HCT116 (cell line): ENCODE data around the gene SLCO1A2. TPM values are rescaled to one million over a fixed set of nuclear protein-coding genes. Genes with fewer than 3 reads are reported as not detected.

ENCODE experiments used
- ATAC-seq: fragments of 200-7000 bp; cut with Tn5 transposase; 2 replicates; pipeline ENCODE4 v1.9.1; 2020; ENCODE audit warnings: mild to moderate bottlenecking, moderate library complexity
- BruUV-seq: library from RNA; stranded (reverse); fragments of 400-500 nt; replicated peaks from 2 replicates; lab custom pipeline; 2021; lab: Mats Ljungman, UMichigan
- CTCF ChIA-PET: fragments of 300-600 bp; sonication (Branson Sonifier 250); formaldehyde crosslinking; loops from one replicate; lab custom pipeline; 2021; ENCODE audit warnings: antibody characterized with exemption; lab: Charles Lee
- POLR2A ChIA-PET: fragments of 300-600, 350-600 bp; sonication (Branson Sonifier 250); formaldehyde crosslinking; loops from one replicate; lab custom pipeline; 2021; ENCODE audit warnings: antibody characterized with exemption; lab: Charles Lee
- RAD21 ChIA-PET, 2 experiments: fragments of 300-600 bp; sonication (Branson Sonifier 250); formaldehyde crosslinking; loops; one replicate each; lab custom pipeline; 2023; ENCODE audit warnings: low total read pairs in 2 of 2; ENCODE audit not compliant: uncharacterized antibody in 2 of 2, unreplicated experiment in 2 of 2, low non-redundant PET in 1 of 2; lab: Charles Lee
- DNase-seq: peaks from one replicate; pipeline ENCODE4 v3.0.0-alpha.2; 2010; ENCODE audit warnings: low read depth, low spot score
- H2AFZ ChIP-seq: fragments of 200-600 bp; shearing (Covaris generic), sonication (generic); 2 replicates; pipeline ENCODE4 v1.6.1; 2017; ENCODE audit warnings: low read depth, mixed run types, mixed read lengths, antibody characterized with exemption, low read length; ENCODE audit not compliant: poor library complexity, severe bottlenecking
- H3K27ac ChIP-seq: 2 replicates; pipeline ENCODE4 v1.5.1; 2012; ENCODE audit warnings: low read depth, low read length
- H3K27me3 ChIP-seq: fragments of 200-600 bp; sonication (generic); 2 replicates; pipeline ENCODE4 v1.6.1; 2016; ENCODE audit warnings: mixed run types, low read length, mixed read lengths; ENCODE audit not compliant: insufficient read depth
- H3K36me3 ChIP-seq, 2 experiments: fragments of 200-500 bp in 1 of 2; fragments of 200-600 bp in 1 of 2; sonication (Bioruptor generic) in 1 of 2; sonication (generic) in 1 of 2; 2 replicates each; pipeline versions ENCODE4 v1.5.1 to v1.6.1; 2014 to 2016; ENCODE audit warnings: low read length in 2 of 2, inconsistent platforms in 1 of 2, mixed read lengths in 1 of 2, mixed run types in 1 of 2; ENCODE audit not compliant: insufficient read depth in 2 of 2, control insufficient read depth in 1 of 2
- H3K4me1 ChIP-seq, 2 experiments: fragments of 200-600 bp in 1 of 2; sonication (generic) in 1 of 2; 2 replicates each; pipeline versions ENCODE4 v1.5.1 to v1.6.1; 2012 to 2017; ENCODE audit warnings: low read length in 2 of 2, inconsistent platforms in 1 of 2, mild to moderate bottlenecking in 1 of 2, mixed read lengths in 1 of 2, mixed run types in 1 of 2, moderate library complexity in 1 of 2; ENCODE audit not compliant: insufficient read depth in 2 of 2, control insufficient read depth in 1 of 2
- H3K4me2 ChIP-seq: fragments of 200-600 bp; sonication (generic); 2 replicates; pipeline ENCODE4 v1.6.1; 2017; ENCODE audit warnings: mixed run types, low read length, mixed read lengths
- H3K4me3 ChIP-seq, 2 experiments: fragments of 200-600 bp in 1 of 2; sonication (generic) in 1 of 2; replicated peaks in 1 of 2; 2 replicates each; pipeline ENCODE4 v1.5.1; 2011 to 2016; ENCODE audit warnings: low read length in 2 of 2, control low read depth in 1 of 2, low read depth in 1 of 2, mild to moderate bottlenecking in 1 of 2, mixed read lengths in 1 of 2, mixed run types in 1 of 2
- H3K79me2 ChIP-seq: fragments of 200-600 bp; sonication (generic); 2 replicates; pipeline ENCODE4 v1.6.1; 2017; ENCODE audit warnings: mild to moderate bottlenecking, mixed run types, low read length, moderate library complexity, mixed read lengths; ENCODE audit not compliant: insufficient read depth
- H3K9ac ChIP-seq: fragments of 200-600 bp; sonication (generic); 2 replicates; pipeline ENCODE4 v1.6.1; 2016; ENCODE audit warnings: low read length, mixed read lengths
- H3K9me2 ChIP-seq: fragments of 200-600 bp; sonication (generic), shearing (Covaris generic); 2 replicates; pipeline ENCODE4 v1.6.1; 2017; ENCODE audit warnings: mixed run types, mild to moderate bottlenecking, moderate library complexity; ENCODE audit not compliant: insufficient read depth
- H3K9me3 ChIP-seq, 2 experiments: fragments of 200-500 bp in 1 of 2; fragments of 200-600 bp in 1 of 2; sonication (Bioruptor generic) in 1 of 2; sonication (generic) in 1 of 2; 2 replicates each; pipeline ENCODE4 v1.6.1; 2014 to 2017; ENCODE audit warnings: low read length in 2 of 2, mixed read lengths in 2 of 2, inconsistent platforms in 1 of 2, low read depth in 1 of 2, mild to moderate bottlenecking in 1 of 2, mixed run types in 1 of 2, moderate library complexity in 1 of 2; ENCODE audit not compliant: control insufficient read depth in 1 of 2, insufficient read depth in 1 of 2
- H4K20me1 ChIP-seq: fragments of 200-600 bp; sonication (generic), shearing (Covaris generic); 2 replicates; pipeline ENCODE4 v1.6.1; 2017; ENCODE audit warnings: mixed run types, mild to moderate bottlenecking, moderate library complexity; ENCODE audit not compliant: insufficient read depth
- CBX3 ChIP-seq: IDR thresholded peaks from 2 replicates; pipeline ENCODE4 v1.6.1; 2012; ENCODE audit warnings: low read depth
- CTCF ChIP-seq, 3 experiments: fragments of 200-600 bp in 1 of 3; sonication (generic) in 1 of 3; IDR thresholded peaks in 2 of 3; conservative IDR thresholded peaks in 1 of 3; 2 replicates each; pipeline ENCODE4 v1.5.1; 2012 to 2017; ENCODE audit warnings: low read depth in 2 of 3, low read length in 2 of 3, antibody characterized with exemption in 1 of 3, borderline replicate concordance in 1 of 3, control low read depth in 1 of 3, mild to moderate bottlenecking in 1 of 3, mixed read lengths in 1 of 3, mixed run types in 1 of 3, moderate library complexity in 1 of 3; ENCODE audit not compliant: insufficient read depth in 1 of 3
- EGR1 ChIP-seq: IDR thresholded peaks from 2 replicates; pipeline ENCODE4 v1.6.1; 2012; ENCODE audit warnings: low read depth
- ELF1 ChIP-seq: IDR thresholded peaks from 2 replicates; pipeline ENCODE4 v1.6.1; 2012; ENCODE audit warnings: low read depth, borderline replicate concordance
- EZH2phosphoT487 ChIP-seq: fragments of 200-600 bp; IDR thresholded peaks from 2 replicates; pipeline ENCODE4 v1.6.1; 2018; ENCODE audit warnings: antibody characterized with exemption, borderline replicate concordance
- JUND ChIP-seq: IDR thresholded peaks from 2 replicates; pipeline ENCODE4 v1.6.1; 2012
- POLR2A ChIP-seq: IDR thresholded peaks from 2 replicates; pipeline ENCODE4 v1.7.0; 2011; ENCODE audit warnings: borderline replicate concordance; ENCODE audit not compliant: insufficient read depth, insufficient read length; ENCODE audit errors: extremely low read depth
- RAD21 ChIP-seq: IDR thresholded peaks from 2 replicates; pipeline ENCODE4 v1.6.1; 2012; ENCODE audit warnings: low read depth, mild to moderate bottlenecking
- SIN3A ChIP-seq: IDR thresholded peaks from 2 replicates; pipeline ENCODE4 v1.6.1; 2012; ENCODE audit warnings: low read depth
- SRF ChIP-seq: IDR thresholded peaks from 2 replicates; pipeline ENCODE4 v1.6.1; 2012; ENCODE audit warnings: low read depth
- TCF7L2 ChIP-seq: IDR thresholded peaks from 2 replicates; pipeline ENCODE4 v1.7.0; 2011; ENCODE audit warnings: borderline replicate concordance, inconsistent platforms; ENCODE audit not compliant: insufficient read depth, insufficient read length; ENCODE audit errors: extremely low read depth
- YY1 ChIP-seq: IDR thresholded peaks from 2 replicates; pipeline ENCODE4 v1.6.1; 2011; ENCODE audit warnings: low read length, low read depth, moderate library complexity, mild to moderate bottlenecking; ENCODE audit not compliant: insufficient replicate concordance; ENCODE audit errors: extremely low read depth
- ZFX ChIP-seq: fragments of 450-650 bp; IDR thresholded peaks from 2 replicates; pipeline ENCODE4 v1.6.1; 2017
- ZNF274 ChIP-seq: fragments of 200-500 bp; sonication (Bioruptor generic); IDR thresholded peaks from 2 replicates; pipeline ENCODE4 v1.6.1; 2014; ENCODE audit warnings: mild to moderate bottlenecking, low read depth, low read length, inconsistent platforms
- intact Hi-C: fragments of 100-400 bp; cut with micrococcal nuclease; formaldehyde crosslinking; loops from 2 replicates; pipeline ENCODE4 v1.10.0; 2022
- total RNA-seq: library from RNA; stranded (reverse); gene quantifications from one replicate; pipeline ENCODE4 v1.2.1, GENCODE V29; 2021; ENCODE audit not compliant: unreplicated experiment

SLCO1A2 gene
- total RNA-seq, 1 experiment from 2014 or later: 0.49 TPM

GRCh38 chr12:21265932-21266331 lies 68.8 kb downstream of the SLCO1A2 start:
- POLR2A ChIA-PET: no interaction called here
- H3K4me2 ChIP-seq: no peak overlapping the region
- no peak overlapping the region for H3K4me3 ChIP-seq
- no peaks in the 10 kb centered on the region for H3K4me1 ChIP-seq
- H3K9me2 ChIP-seq: no peaks in the 10 kb centered on the region
- H3K9me3 ChIP-seq: no peaks in the 10 kb centered on the region
- H3K27ac ChIP-seq: no peak overlapping the region
- H3K79me2 ChIP-seq: no peaks in the 10 kb centered on the region
- H4K20me1 ChIP-seq: no peaks in the 10 kb centered on the region
- CTCF ChIA-PET: interaction anchor here (1.0 kb wide), 1 partner anchor 17 kb away, joined by 3 read pairs; no protein-coding TSS in a partner anchor
- TF ChIP-seq EGR1 (no peak), TCF7L2 (no peak), ELF1 (no peak), SIN3A (no peak), JUND (no peak), RAD21 (no peak), POLR2A (no peak), EZH2phosphoT487 (no peak), ZNF274 (no peak), YY1 (no peak), ZFX (no peak)
- TF ChIP-seq, all 23 proteins: peak for 0
- Histone ChIP-seq H2AFZ (no peak overlapping the region), H3K9ac (no peak overlapping the region), H3K36me3 (no peaks in the 10 kb centered on the region), H3K27me3 (no peaks in the 10 kb centered on the region)
- DNase-seq: no peak
- no peak for ATAC-seq
- BruUV-seq: no TSS peak
- RAD21 ChIA-PET: no interaction called here
- intact Hi-C loops: no loop called here

DNA sequence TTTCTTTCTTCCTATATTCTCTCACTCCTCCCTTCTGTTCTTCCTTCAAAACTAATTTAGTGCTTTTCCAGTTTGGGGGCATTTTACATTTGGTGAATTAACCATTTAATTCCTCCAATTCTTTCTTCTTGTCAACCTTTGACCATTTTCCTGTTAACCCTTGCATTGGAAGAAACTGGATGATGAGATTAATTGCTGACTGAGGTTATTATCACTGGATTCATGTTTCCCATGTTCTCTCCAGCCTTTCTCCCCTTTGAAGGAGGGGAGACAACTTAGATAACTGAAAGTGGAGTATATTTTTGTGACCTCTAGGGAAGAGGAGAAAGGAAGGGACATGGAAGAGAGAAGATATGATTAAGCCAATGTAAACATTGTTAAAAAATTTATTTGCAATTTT lies 70.5 kb downstream of the SLCO1A2 start:
- H3K9ac ChIP-seq: no peak overlapping the region
- no peaks in the 10 kb centered on the region for H3K9me2 ChIP-seq
- CTCF ChIA-PET: no interaction called here
- H3K79me2 ChIP-seq: no peaks in the 10 kb centered on the region
- no peaks in the 10 kb centered on the region for H3K9me3 ChIP-seq
- H3K27me3 ChIP-seq: no peaks in the 10 kb centered on the region
- no peak for TF ChIP-seq CTCF (IDR thresholded peaks at IDR 0.05 in 2 of 3, conservative IDR thresholded peaks at IDR 0.05 in 1 of 3; ENCODE audit: borderline replicate concordance in 1 of 3, insufficient read depth in 1 of 3, low read depth in 2 of 3, low read length in 2 of 3)
- TF ChIP-seq ZFX: no peak
- TF ChIP-seq SRF: no peak
- TF ChIP-seq SIN3A: no peak
- TF ChIP-seq YY1: no peak
- no peak for TF ChIP-seq CBX3
- no peaks in the 10 kb centered on the region for H3K4me1 ChIP-seq
- no peak for ATAC-seq
- no peak overlapping the region for H3K27ac ChIP-seq
- BruUV-seq: no TSS peak
- no peak overlapping the region for H2AFZ ChIP-seq
- POLR2A ChIA-PET: no interaction called here
- H3K4me2 ChIP-seq: no peak overlapping the region
- intact Hi-C loops: no loop called here
- H3K36me3 ChIP-seq: no peaks in the 10 kb centered on the region
- RAD21 ChIA-PET: no interaction called here
- DNase-seq: no peak
- H3K4me3 ChIP-seq: no peak overlapping the region
- H4K20me1 ChIP-seq: no peaks in the 10 kb centered on the region
